Measurements from ENCODE around the gene CNOT10. TPM values are rescaled to one million over a fixed set of nuclear protein-coding genes. Genes with fewer than 3 reads are reported as not detected.
"Not testable (repeated sequence)": the region's sequence is repeated elsewhere in the genome, so short reads cannot be mapped to it uniquely, and the experiment has no call there.

Gene CNOT10
- total RNA-seq, 1 experiment from 2014 or later = 46.2 TPM

DNA sequence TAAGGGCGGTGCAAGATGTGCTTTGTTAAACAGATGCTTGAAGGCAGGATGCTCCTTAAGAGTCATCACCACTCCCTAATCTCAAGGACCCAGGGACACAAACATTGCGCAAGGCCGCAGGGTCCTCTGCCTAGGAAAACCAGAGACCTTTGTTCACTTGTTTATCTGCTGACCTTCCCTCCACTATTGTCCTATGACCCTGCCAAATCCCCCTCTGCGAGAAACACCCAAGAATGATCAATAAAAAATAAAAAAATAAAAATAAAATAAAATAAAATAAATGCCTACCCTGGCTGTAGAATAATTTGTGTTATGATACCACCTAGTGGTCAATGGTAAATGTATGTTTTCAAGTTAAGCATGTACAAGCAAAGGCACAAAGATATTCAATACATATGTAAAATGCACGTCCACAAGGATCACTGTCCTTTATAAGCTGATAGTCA is 20.3 kb upstream of the CNOT10 start:
- not testable (repeated sequence) for H3K4me3 ChIP-seq (ENCODE audit: low read length); H3K36me3 ChIP-seq (ENCODE audit: low read depth, low read length); H3K79me2 ChIP-seq (ENCODE audit: low read length); H4K20me1 ChIP-seq (ENCODE audit: low read length); H3F3A ChIP-seq (ENCODE audit: low read length, unreplicated experiment); BruUV-seq (replicated peaks); H2AFZ ChIP-seq (ENCODE audit: low read length); H3K27ac ChIP-seq (ENCODE audit: low read length); H3K27me3 ChIP-seq (ENCODE audit: low read length); H3K4me1 ChIP-seq (ENCODE audit: insufficient read depth, low read length); H3K9me2 ChIP-seq (replicated peaks; ENCODE audit: low read length); H3K4me2 ChIP-seq (ENCODE audit: low read length); H3K9me3 ChIP-seq (ENCODE audit: low read length); H3K9ac ChIP-seq (ENCODE audit: low read length)
- peak; percentile 85 for ATAC-seq
- ChIA-PET CTCF (interaction anchor here (0.6 to 1.0 kb wide), 2 partner anchors 95 to 236 kb away, joined by 3 read pairs; no protein-coding TSS in a partner anchor), POLR2A (ENCODE audit: unreplicated experiment) (interaction anchor here (0.5 kb wide), 1 partner anchor 162 kb away, joined by 4 read pairs; the partner anchor contains the start of gene CMTM6)
- TF ChIP-seq, protein P1, sequence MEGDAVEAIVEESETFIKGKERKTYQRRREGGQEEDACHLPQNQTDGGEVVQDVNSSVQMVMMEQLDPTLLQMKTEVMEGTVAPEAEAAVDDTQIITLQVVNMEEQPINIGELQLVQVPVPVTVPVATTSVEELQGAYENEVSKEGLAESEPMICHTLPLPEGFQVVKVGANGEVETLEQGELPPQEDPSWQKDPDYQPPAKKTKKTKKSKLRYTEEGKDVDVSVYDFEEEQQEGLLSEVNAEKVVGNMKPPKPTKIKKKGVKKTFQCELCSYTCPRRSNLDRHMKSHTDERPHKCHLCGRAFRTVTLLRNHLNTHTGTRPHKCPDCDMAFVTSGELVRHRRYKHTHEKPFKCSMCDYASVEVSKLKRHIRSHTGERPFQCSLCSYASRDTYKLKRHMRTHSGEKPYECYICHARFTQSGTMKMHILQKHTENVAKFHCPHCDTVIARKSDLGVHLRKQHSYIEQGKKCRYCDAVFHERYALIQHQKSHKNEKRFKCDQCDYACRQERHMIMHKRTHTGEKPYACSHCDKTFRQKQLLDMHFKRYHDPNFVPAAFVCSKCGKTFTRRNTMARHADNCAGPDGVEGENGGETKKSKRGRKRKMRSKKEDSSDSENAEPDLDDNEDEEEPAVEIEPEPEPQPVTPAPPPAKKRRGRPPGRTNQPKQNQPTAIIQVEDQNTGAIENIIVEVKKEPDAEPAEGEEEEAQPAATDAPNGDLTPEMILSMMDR (conservative IDR thresholded peaks at IDR 0.05; ENCODE audit: low read depth, low read length) = peak; percentile 50
- intact Hi-C loops (cut with micrococcal nuclease) = loop anchor here (1.0 to 5.0 kb wide), 3 partner anchors 92 to 196 kb away; partner anchors contain the start of gene DYNC1LI1
- peak; percentile 70 for DNase-seq

GRCh38 chr3:32667072-32667582 is 17.9 kb upstream of the CNOT10 start:
- Histone ChIP-seq H3K4me3 (ENCODE audit: low read length) (no peak overlapping the region), H3K9me3 (ENCODE audit: low read length) (no peaks in the 10 kb centered on the region), H3K9me2 (replicated peaks; ENCODE audit: low read length) (no peaks in the 10 kb centered on the region), H3K27ac (ENCODE audit: low read length) (no peak overlapping the region), H4K20me1 (ENCODE audit: low read length) (no peaks in the 10 kb centered on the region), H2AFZ (ENCODE audit: low read length) (no peak overlapping the region), H3K27me3 (ENCODE audit: low read length) (no peaks in the 10 kb centered on the region), H3K4me1 (ENCODE audit: insufficient read depth, low read length) (peaks cover 6% of the 10 kb centered on the region; the same call in 1 of the 2 replicates), H3F3A (ENCODE audit: low read length, unreplicated experiment) (no peaks in the 10 kb centered on the region), H3K36me3 (ENCODE audit: low read depth, low read length) (no peaks in the 10 kb centered on the region), H3K4me2 (ENCODE audit: low read length) (no peak overlapping the region), H3K79me2 (ENCODE audit: low read length) (no peaks in the 10 kb centered on the region), H3K9ac (ENCODE audit: low read length) (no peak overlapping the region)
- BruUV-seq (replicated peaks) = no TSS peak
- POLR2A ChIA-PET (ENCODE audit: unreplicated experiment) = no interaction called here
- DNase-seq (peak; percentile 45), ATAC-seq (peak; percentile 60)
- CTCF ChIA-PET = no interaction called here
- no peak for TF ChIP-seq EZH2 (IDR thresholded peaks at IDR 0.05; ENCODE audit: low read length, unreplicated experiment)
- TF ChIP-seq EZH2phosphoT487 (IDR thresholded peaks at IDR 0.05; ENCODE audit: borderline replicate concordance, low read length) = no peak
- TF ChIP-seq, protein P1 (conservative IDR thresholded peaks at IDR 0.05; ENCODE audit: low read depth, low read length) = no peak
- intact Hi-C loops (cut with micrococcal nuclease) = no loop called here

DNA sequence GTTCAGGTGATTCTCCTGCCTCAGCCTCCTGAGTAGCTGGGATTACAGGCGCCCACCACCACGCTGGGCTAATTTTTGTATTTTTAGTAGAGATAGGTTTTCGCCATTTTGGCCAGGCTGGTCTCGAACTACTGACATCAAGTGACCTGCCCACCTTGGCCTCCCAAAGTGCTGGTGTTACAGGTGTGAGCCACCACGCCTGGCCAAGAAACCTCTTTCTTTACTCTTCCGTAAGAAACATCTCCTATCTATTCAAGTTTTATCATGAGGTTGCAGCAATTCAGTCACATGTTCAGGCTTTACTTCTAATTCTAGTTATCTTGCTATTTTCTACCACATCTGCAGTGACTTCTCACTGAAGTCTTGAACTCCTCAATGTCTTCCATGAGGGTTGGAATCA is 15.8 kb upstream of the CNOT10 start:
- POLR2A ChIA-PET (ENCODE audit: unreplicated experiment); H3F3A ChIP-seq (ENCODE audit: low read length, unreplicated experiment); H4K20me1 ChIP-seq (ENCODE audit: low read length); CTCF ChIA-PET; intact Hi-C loops (cut with micrococcal nuclease); H3K79me2 ChIP-seq (ENCODE audit: low read length); H3K27ac ChIP-seq (ENCODE audit: low read length); ATAC-seq; H3K9me3 ChIP-seq (ENCODE audit: low read length); H3K36me3 ChIP-seq (ENCODE audit: low read depth, low read length); H2AFZ ChIP-seq (ENCODE audit: low read length); H3K9ac ChIP-seq (ENCODE audit: low read length); H3K4me1 ChIP-seq (ENCODE audit: insufficient read depth, low read length); DNase-seq; H3K27me3 ChIP-seq (ENCODE audit: low read length); BruUV-seq (replicated peaks); H3K4me2 ChIP-seq (ENCODE audit: low read length); H3K4me3 ChIP-seq (ENCODE audit: low read length); H3K9me2 ChIP-seq (replicated peaks; ENCODE audit: low read length): not testable (repeated sequence)

- intact Hi-C loops (cut with micrococcal nuclease); H3K9ac ChIP-seq (ENCODE audit: low read length); H3K36me3 ChIP-seq (ENCODE audit: low read depth, low read length); H3K9me2 ChIP-seq (replicated peaks; ENCODE audit: low read length); POLR2A ChIA-PET (ENCODE audit: unreplicated experiment); H3F3A ChIP-seq (ENCODE audit: low read length, unreplicated experiment); H3K9me3 ChIP-seq (ENCODE audit: low read length); H4K20me1 ChIP-seq (ENCODE audit: low read length); H3K79me2 ChIP-seq (ENCODE audit: low read length); H3K27me3 ChIP-seq (ENCODE audit: low read length); H3K27ac ChIP-seq (ENCODE audit: low read length); H3K4me3 ChIP-seq (ENCODE audit: low read length); H2AFZ ChIP-seq (ENCODE audit: low read length); BruUV-seq (replicated peaks); DNase-seq; H3K4me1 ChIP-seq (ENCODE audit: insufficient read depth, low read length); H3K4me2 ChIP-seq (ENCODE audit: low read length); CTCF ChIA-PET; ATAC-seq: not testable (repeated sequence)
Observed at GRCh38 chr3:32673730-32674129, 11.3 kb upstream of the CNOT10 start.
